Putamen (tissue), 1 donor: Measurements from ENCODE around the gene LRRC38.
"Not testable (repeated sequence)": the region's sequence is repeated elsewhere in the genome, so short reads cannot be mapped to it uniquely, and the experiment has no call there.

Source experiments
- DNase-seq: peaks from one replicate; pipeline ENCODE4 v3.0.0-alpha.2; 2016; ENCODE audit warnings: low spot score

The LRRC38 gene

GRCh38 chr1:13461977-13462376 lies 51.8 kb downstream of the LRRC38 start:
- DNase-seq = no peak

DNA sequence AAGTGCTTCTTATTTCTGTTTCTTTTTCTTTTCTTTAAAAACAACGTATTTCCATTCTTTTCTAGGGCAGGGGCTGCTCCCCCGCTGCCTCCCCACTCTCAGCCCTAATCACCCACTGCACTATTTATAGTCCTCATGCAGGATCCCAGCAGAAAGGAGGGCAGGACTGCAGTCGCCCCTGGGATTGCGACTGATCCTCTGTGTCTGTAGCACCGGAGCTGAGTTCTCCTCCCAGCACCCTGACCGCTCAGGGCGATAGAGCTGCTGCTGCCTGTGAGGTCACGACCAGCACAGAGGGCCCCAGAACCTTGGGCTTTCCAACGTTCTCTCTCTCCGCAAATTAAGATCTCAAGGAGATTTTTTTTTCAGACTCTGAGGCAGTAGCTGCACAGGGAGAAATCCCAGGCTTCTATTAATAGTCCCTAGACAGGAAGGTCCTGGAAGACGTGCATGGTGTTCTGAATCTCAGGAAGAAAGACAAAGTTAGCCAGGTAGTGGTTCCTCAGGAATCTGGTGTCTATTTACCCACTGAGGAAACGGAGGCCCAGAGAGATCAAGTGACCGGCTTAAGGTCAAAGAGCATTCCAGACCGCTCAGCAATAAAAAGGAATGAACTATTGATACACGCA lies 56.8 kb downstream of the LRRC38 start:
- no peak for DNase-seq

GRCh38 chr1:13451399-13451965 lies 62.3 kb downstream of the LRRC38 start:
- no peak for DNase-seq

DNA sequence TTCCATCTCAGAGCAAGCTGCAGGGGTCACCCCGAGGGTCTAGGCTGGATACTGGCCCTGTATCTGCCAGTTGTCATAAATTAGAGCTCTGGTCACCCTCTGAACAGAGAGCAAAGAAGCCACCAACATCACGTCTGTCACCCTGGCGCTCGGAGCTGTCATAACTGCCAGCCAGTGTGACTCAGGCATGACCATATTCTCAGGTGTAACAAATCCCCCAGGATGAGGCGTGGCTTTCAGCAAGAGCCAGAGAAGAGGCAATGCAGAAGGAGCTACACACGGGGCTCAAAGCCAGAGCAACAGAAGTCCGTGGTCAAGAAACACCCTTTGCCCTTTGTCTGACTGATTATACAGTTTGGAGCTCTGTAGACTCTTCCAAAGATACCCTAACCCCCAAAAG lies 63.6 kb downstream of the LRRC38 start:
- DNase-seq = no peak

DNA sequence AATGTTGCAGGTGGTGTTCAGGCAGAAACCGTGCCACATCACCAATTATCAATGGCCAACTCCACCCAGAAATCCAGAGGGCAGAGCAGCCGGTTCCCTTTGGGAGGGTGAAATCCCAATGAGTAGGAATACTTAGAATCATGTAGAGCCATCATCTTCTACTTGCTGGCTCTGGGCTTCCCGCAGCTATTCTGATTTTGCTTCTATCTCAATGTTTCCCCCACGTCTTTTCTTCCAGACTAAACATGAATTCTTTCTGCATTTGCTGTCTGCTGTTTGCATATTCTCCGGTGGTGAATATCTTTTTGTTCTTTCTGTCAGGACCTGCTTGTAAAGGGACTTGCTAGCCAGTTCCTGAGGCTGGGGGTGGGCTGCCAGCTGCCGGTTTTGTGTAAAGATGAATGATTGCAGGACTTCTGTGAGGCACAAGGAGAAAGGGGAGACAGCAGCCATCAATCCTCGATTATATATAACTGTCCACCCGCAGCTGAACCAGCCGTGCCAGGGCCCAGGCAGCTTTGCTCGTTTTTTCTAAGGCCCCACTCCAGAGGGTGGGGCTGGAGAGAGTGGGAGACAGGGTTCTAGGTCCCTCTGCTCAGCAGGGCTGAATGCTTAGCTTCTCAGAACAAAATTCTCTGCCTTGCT lies 70.3 kb downstream of the LRRC38 start:
- DNase-seq = no peak

DNA sequence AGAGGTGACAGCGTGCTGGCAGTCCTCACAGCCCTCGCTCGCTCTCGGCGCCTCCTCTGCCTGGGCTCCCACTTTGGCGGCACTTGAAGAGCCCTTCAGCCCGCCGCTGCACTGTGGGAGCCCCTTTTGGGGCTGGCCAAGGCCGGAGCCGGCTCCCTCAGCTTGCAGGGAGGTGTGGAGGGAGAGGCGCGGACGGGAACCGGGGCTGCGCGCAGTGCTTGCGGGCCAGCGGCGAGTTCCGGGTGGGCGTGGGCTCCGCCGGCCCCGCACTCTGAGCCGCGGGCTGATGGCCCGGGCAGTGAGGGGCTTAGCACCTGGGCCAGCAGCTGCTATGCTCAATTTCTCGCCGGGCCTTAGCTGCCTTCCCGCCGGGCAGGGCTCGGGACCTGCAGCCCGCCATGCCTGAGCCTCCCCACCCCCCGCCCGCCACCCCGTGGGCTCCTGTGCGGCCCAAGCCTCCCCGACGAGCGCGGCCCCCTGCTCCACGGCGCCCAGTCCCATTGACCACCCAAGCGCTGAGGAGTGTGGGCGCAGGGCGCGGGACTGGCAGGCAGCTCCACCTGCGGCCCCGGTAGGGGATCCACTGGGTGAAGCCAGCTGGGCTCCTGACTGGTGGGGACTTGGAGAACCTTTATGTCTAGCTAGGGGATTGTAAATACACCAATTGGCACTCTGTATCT lies 74.6 kb downstream of the LRRC38 start:
- not testable (repeated sequence) for DNase-seq

DNA sequence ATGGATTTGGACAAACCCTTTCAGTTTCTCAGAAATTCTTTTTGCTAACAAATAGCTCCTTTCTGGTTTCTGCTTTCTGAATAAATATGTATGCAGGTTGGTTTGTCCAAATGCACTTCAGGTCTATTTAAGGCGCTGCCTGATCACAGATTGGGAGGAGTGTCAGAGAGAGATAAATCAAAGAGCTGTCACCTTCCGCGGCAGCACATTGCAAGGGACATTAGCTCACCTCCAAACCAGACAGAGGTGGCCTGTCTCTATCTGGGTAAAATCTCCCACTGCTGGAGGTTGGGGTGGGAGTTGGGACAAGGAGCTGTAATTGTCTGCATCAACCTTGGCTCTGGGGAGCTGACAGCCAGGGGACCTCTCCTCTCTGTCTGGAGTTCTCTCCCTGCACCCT lies 78.3 kb downstream of the LRRC38 start:
- DNase-seq = no peak

DNA sequence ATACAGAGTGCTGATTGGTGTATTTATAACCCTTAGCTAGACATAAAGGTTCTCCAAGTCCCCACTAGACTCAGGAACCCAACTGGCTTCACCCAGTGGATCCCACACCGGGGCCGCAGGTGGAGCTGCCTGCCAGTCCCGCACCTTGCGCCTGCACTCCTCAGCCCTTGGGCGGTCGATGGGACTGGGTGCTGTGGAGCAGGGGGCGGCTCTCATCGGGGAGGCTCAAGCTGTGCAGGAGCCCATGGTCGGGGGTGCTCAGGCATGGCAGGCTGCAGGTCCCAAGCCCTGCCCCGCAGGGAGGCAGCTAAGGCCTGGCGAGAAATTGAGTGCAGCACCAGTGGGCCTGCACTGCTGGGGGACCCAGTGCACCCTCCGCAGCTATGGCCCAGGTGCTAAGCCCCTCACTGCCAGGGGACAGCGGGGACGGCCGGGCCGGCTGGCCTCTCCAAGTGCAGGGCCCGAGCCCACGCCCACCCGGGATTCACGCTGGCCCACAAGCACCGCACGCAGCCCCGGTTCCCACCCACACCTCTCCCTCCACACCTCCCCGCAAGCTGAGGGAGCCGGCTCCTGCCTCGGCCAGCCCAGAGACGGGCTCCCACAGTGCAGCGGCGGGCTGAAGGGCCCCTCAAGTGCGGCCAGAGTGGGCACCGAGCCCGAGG lies 80.0 kb downstream of the LRRC38 start:
- not testable (repeated sequence) for DNase-seq

DNA sequence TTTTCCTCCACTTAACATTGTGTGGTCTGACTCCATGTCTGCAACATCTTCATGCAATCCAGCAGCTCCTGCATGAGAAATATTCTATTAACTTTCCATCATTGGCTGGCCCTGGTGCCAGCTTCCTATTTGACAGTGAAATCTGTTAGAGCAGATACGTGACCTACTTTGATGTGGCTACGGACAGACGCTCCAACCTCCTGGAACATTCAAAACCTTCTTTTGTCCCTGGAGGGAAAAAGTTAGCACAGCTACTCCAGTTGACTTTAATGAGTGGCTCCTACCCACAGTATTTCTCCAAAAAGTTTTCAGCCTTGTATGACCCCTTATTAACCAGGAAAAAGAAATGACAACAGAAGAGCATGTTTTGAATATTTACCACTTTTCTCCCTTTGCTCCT lies 81.6 kb downstream of the LRRC38 start:
- DNase-seq = no peak

DNA sequence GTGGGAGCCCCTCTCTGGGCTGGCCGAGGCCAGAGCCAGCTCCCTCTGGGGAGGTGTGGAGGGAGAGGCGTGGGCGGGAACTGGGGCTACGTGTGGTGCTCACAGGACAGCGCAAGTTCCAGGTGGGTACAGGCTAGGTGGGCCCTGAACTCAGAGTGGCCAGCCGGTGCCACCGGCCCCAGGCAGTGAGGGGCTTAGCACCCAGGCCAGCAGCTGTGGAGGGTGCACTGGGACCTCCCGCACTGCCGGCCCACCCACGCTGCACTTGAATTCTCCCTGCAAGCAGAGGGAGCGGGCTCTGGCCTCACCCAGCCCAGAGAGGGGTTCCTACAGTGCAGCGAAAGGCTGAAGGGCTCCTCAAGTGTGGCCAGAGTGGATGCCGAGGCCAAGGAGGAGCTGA lies 83.3 kb downstream of the LRRC38 start:
- DNase-seq = no peak
